PC-9 (cell line): ENCODE measurements around the gene SLCO4A1. TPM values are rescaled to one million over a fixed set of nuclear protein-coding genes. Genes with fewer than 3 reads are reported as not detected.

ENCODE experiments used
- BruUV-seq: library from RNA; stranded (reverse); fragments of 400-500 nt; replicated peaks from 2 replicates; lab custom pipeline; 2021; lab: Mats Ljungman, UMichigan
- CTCF ChIA-PET: fragments of 300-600 bp; sonication (Branson Sonifier 250); formaldehyde crosslinking; loops from one replicate; lab custom pipeline; 2022; ENCODE audit warnings: antibody characterized with exemption; lab: Charles Lee
- POLR2A ChIA-PET: fragments of 300-600 bp; sonication (Branson Sonifier 250); formaldehyde crosslinking; loops from one replicate; lab custom pipeline; 2022; ENCODE audit warnings: antibody characterized with exemption; ENCODE audit not compliant: unreplicated experiment; lab: Charles Lee
- DNase-seq, 2 experiments: peaks; one replicate each; pipeline versions ENCODE4 v3.0.0 to v3.0.0-alpha.2; 2015 to 2022; ENCODE audit warnings: mixed read lengths in 1 of 2
- H2AFZ ChIP-seq: fragments of 200-600 bp; sonication (generic); 2 replicates; pipeline ENCODE4 v1.8.1; 2017; ENCODE audit warnings: antibody characterized with exemption
- H3F3A ChIP-seq: fragments of 200-600 bp; sonication (generic); 2 replicates; pipeline ENCODE4 v1.8.1; 2017; ENCODE audit warnings: antibody characterized with exemption, mild to moderate bottlenecking, low read depth; ENCODE audit not compliant: insufficient read depth
- H3K27ac ChIP-seq: fragments of 200-600 bp; sonication (generic); 2 replicates; pipeline ENCODE4 v1.6.1; 2016; ENCODE audit warnings: mixed run types
- H3K27me3 ChIP-seq: fragments of 200-600 bp; sonication (generic); 2 replicates; pipeline ENCODE4 v1.6.1; 2016; ENCODE audit warnings: low read depth, mixed run types; ENCODE audit not compliant: insufficient read depth
- H3K36me3 ChIP-seq: fragments of 200-600 bp; sonication (generic); 2 replicates; pipeline ENCODE4 v1.6.1; 2016; ENCODE audit warnings: low read depth, mixed run types
- H3K4me1 ChIP-seq: fragments of 200-600 bp; sonication (generic); replicated peaks from 2 replicates; pipeline ENCODE4 v1.6.1; 2016; ENCODE audit warnings: mixed run types; ENCODE audit not compliant: insufficient read depth
- H3K4me2 ChIP-seq: fragments of 200-600 bp; sonication (generic); 2 replicates; pipeline ENCODE4 v1.6.1; 2017; ENCODE audit warnings: mixed run types
- H3K4me3 ChIP-seq: fragments of 200-600 bp; sonication (generic); 2 replicates; pipeline ENCODE4 v1.6.1; 2016; ENCODE audit warnings: mixed run types
- H3K79me2 ChIP-seq: fragments of 200-600 bp; sonication (generic); 2 replicates; pipeline ENCODE4 v1.6.1; 2017; ENCODE audit warnings: low read depth, mixed run types
- H3K9me2 ChIP-seq: fragments of 200-600 bp; sonication (generic); 2 replicates; pipeline ENCODE4 v1.8.1; 2017; ENCODE audit warnings: mild to moderate bottlenecking; ENCODE audit not compliant: insufficient read depth
- H3K9me3 ChIP-seq: fragments of 200-600 bp; sonication (generic); 2 replicates; pipeline ENCODE4 v1.8.1; 2016; ENCODE audit warnings: low read depth; ENCODE audit not compliant: insufficient read depth
- H4K20me1 ChIP-seq: fragments of 200-600 bp; sonication (generic); 2 replicates; pipeline ENCODE4 v1.8.1; 2017; ENCODE audit not compliant: insufficient read depth
- EZH2 ChIP-seq: fragments of 200-600 bp; sonication (generic); IDR thresholded peaks from 2 replicates; pipeline ENCODE4 v1.8.0; 2017; ENCODE audit warnings: antibody characterized with exemption, low read depth
- intact Hi-C: fragments of 100-400 bp; cut with micrococcal nuclease; formaldehyde crosslinking; loops from one replicate; pipeline ENCODE4 v1.10.0; 2022; ENCODE audit not compliant: unreplicated experiment
- total RNA-seq: library from RNA; stranded (reverse); gene quantifications from 2 replicates; pipeline ENCODE4 v1.2.3, GENCODE V29; 2021
- TF ChIP-seq, protein P1 (sequence below): fragments of 200-600 bp; sonication (generic); conservative IDR thresholded peaks from 2 replicates; pipeline ENCODE4 v1.6.1; 2017; ENCODE audit warnings: mixed run types, antibody characterized with exemption, mild to moderate bottlenecking, moderate library complexity

SLCO4A1 gene
- total RNA-seq, 1 experiment from 2014 or later: 19.3 TPM

GRCh38 chr20:62675156-62675876 lies 33.0 kb downstream of the SLCO4A1 start:
- H3K4me1 ChIP-seq: peaks cover 13% of the 10 kb centered on the region
- CTCF ChIA-PET: no interaction called here
- no peak overlapping the region for H3K4me2 ChIP-seq
- peaks cover 8% of the 10 kb centered on the region; the same call in 1 of the 2 replicates for H3K9me3 ChIP-seq
- peaks cover 7% of the 10 kb centered on the region; the same call in 1 of the 2 replicates for H4K20me1 ChIP-seq
- no peaks in the 10 kb centered on the region for H3K27me3 ChIP-seq
- no peak for DNase-seq
- no peak overlapping the region for H3K27ac ChIP-seq
- no TSS peak for BruUV-seq
- H3K9me2 ChIP-seq: no peaks in the 10 kb centered on the region
- H3K36me3 ChIP-seq: 0 out of 2 replicates have a peak, but pooled peaks cover 1% of the 10 kb centered on the region
- intact Hi-C loops: no loop called here
- POLR2A ChIA-PET: no interaction called here
- H3K4me3 ChIP-seq: no peak overlapping the region
- H2AFZ ChIP-seq: no peak overlapping the region
- no peaks in the 10 kb centered on the region for H3K79me2 ChIP-seq
- TF ChIP-seq, protein P1, sequence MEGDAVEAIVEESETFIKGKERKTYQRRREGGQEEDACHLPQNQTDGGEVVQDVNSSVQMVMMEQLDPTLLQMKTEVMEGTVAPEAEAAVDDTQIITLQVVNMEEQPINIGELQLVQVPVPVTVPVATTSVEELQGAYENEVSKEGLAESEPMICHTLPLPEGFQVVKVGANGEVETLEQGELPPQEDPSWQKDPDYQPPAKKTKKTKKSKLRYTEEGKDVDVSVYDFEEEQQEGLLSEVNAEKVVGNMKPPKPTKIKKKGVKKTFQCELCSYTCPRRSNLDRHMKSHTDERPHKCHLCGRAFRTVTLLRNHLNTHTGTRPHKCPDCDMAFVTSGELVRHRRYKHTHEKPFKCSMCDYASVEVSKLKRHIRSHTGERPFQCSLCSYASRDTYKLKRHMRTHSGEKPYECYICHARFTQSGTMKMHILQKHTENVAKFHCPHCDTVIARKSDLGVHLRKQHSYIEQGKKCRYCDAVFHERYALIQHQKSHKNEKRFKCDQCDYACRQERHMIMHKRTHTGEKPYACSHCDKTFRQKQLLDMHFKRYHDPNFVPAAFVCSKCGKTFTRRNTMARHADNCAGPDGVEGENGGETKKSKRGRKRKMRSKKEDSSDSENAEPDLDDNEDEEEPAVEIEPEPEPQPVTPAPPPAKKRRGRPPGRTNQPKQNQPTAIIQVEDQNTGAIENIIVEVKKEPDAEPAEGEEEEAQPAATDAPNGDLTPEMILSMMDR: no peak
- no peak for TF ChIP-seq EZH2
- peaks cover 46% of the 10 kb centered on the region for H3F3A ChIP-seq

GRCh38 chr20:62675877-62676260 lies 33.6 kb downstream of the SLCO4A1 start:
- Histone ChIP-seq H3K4me3 (no peak overlapping the region), H3K9me2 (no peaks in the 10 kb centered on the region), H3K79me2 (no peaks in the 10 kb centered on the region), H3K9me3 (peaks cover 10% of the 10 kb centered on the region; the same call in 1 of the 2 replicates), H3K27ac (no peak overlapping the region), H3K27me3 (no peaks in the 10 kb centered on the region), H3K36me3 (no peaks in the 10 kb centered on the region), H3F3A (peaks cover 43% of the 10 kb centered on the region), H2AFZ (no peak overlapping the region), H3K4me1 (peaks cover 13% of the 10 kb centered on the region), H4K20me1 (peaks cover 6% of the 10 kb centered on the region; the same call in 1 of the 2 replicates), H3K4me2 (no peak overlapping the region)
- intact Hi-C loops: no loop called here
- TF ChIP-seq EZH2: no peak
- TF ChIP-seq, protein P1: no peak
- CTCF ChIA-PET: no interaction called here
- no peak for DNase-seq
- POLR2A ChIA-PET: no interaction called here
- no TSS peak for BruUV-seq

DNA sequence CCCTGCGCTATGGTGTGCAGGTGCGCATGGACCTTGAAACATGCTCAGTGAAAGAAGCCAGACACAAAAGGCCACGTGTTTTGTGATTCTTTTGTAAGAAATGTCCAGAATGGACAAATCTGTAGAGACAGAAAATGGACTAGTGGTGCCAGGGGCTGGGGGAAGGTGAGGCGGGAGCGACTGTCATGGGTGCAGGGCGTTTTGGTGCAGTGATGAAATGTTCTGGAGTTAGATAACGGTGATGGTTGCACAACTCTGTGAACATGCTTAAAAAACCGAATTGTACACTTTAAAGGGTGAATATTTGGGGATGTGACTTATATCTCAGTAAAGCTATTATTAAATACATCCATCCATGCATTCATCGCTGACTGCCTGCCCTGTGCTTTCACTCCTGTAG lies 34.7 kb downstream of the SLCO4A1 start:
- H3K9me2 ChIP-seq: no peaks in the 10 kb centered on the region

More for the DNA sequence above, 34.7 kb downstream of the SLCO4A1 start:
- no peaks in the 10 kb centered on the region for H3K79me2 ChIP-seq
- CTCF ChIA-PET: no interaction called here
- no peaks in the 10 kb centered on the region for H3K36me3 ChIP-seq
- POLR2A ChIA-PET: no interaction called here
- H3K27me3 ChIP-seq: no peaks in the 10 kb centered on the region
- peaks cover 43% of the 10 kb centered on the region for H3F3A ChIP-seq
- no peak overlapping the region for H2AFZ ChIP-seq
- no peak overlapping the region for H3K4me3 ChIP-seq
- no peak overlapping the region for H3K27ac ChIP-seq
- TF ChIP-seq, protein P1: no peak
- no peak for TF ChIP-seq EZH2
- no peak for DNase-seq
- intact Hi-C loops: no loop called here
- peaks cover 10% of the 10 kb centered on the region; the same call in 1 of the 2 replicates for H3K9me3 ChIP-seq
- H3K4me2 ChIP-seq: no peak overlapping the region
- H4K20me1 ChIP-seq: no peaks in the 10 kb centered on the region
- H3K4me1 ChIP-seq: peaks cover 13% of the 10 kb centered on the region
- BruUV-seq: no TSS peak
